ENCODE results near the gene NBDY.
"Not testable (repeated sequence)": the region's sequence is repeated elsewhere in the genome, so short reads cannot be mapped to it uniquely, and the experiment has no call there.

Gene NBDY

GRCh38 chrX:56764153-56764974, 35.3 kb downstream of the NBDY start:
- TF ChIP-seq CTCF (conservative IDR thresholded peaks at IDR 0.05; ENCODE audit: low read depth, low read length): peak; percentile 62
- H3K4me3 ChIP-seq (ENCODE audit: low read length): peak overlapping the region; percentile 40
- DNase-seq (ENCODE audit: low read depth): peak; percentile 39

DNA sequence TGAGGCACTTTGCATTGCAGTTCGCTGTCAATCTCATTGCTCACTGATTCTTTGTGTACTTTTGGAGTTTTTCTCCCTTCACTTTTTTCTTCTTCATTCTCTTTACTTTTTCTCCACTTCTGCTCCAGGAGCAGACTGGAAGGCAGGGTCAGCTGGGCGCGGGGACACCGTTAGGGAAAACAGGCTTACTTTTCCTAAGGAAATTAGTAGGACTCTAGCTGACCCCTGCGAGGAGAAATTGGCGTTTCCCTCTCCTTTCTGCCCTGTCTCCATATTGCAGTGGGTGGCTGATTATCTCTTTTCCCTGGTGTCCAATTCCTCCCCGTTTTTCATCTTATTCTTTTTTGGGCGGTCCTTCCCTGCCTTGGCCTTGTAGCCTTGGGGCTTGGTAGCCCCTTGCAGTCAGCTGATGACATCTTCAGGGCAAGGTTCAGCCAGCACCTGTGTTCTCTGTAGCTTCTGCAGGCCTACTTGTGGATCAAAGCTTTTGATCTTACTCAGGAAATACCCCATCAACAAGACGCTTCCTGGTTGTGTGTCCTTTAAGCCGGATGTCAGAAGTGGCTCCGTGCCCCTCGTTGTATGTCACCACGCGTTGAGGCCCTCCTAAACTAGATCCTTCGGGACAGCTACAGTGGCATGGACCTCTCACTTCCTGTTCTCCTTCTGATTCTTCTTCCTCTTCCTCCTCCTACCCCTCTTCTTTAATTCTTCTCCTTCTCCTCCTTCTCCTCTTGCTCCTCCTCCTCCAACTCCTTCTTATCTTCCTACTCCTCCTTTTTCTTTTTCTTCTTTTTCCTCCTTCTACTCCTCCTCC, 36.1 kb downstream of the NBDY start:
- no peak for DNase-seq (ENCODE audit: low read depth)
- no peak for TF ChIP-seq CTCF (conservative IDR thresholded peaks at IDR 0.05; ENCODE audit: low read depth, low read length)
- H3K4me3 ChIP-seq (ENCODE audit: low read length): no peak overlapping the region

DNA sequence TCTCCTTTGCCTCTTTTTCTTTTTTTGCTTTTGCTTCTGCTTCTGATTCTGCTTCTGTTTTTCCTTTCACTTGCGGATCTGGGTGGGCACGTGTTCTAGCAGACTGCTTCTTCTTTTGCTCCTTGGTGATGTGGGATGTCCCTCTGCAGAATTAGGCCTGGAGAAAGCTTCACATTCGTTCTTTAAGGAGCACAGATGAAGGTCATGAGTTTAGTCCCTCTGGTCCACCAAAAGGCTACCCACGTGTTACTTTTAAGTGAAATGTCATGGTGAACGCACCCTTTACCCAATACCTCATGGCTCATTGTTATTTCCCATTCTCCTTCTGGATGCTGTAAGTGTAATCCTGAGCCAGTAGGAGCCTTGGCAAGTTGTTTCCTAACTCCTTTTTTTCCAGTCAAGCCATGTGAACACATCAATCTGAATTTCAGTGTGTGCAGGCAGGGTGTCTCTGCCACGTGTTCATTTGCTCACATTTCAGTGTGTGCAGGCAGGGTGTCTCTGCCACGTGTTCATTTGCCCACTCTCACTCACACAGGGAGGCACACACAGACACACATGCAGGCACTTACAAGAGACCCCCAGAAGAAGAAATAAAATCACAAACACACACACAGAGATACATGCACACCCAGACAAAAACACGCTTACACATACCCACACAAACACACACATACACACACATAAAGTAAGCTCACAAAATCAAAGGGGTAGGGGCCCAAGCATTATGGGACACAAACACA, 36.9 kb downstream of the NBDY start:
- no peak for DNase-seq (ENCODE audit: low read depth)
- no peak overlapping the region for H3K4me3 ChIP-seq (ENCODE audit: low read length)
- TF ChIP-seq CTCF (conservative IDR thresholded peaks at IDR 0.05; ENCODE audit: low read depth, low read length): no peak

DNA sequence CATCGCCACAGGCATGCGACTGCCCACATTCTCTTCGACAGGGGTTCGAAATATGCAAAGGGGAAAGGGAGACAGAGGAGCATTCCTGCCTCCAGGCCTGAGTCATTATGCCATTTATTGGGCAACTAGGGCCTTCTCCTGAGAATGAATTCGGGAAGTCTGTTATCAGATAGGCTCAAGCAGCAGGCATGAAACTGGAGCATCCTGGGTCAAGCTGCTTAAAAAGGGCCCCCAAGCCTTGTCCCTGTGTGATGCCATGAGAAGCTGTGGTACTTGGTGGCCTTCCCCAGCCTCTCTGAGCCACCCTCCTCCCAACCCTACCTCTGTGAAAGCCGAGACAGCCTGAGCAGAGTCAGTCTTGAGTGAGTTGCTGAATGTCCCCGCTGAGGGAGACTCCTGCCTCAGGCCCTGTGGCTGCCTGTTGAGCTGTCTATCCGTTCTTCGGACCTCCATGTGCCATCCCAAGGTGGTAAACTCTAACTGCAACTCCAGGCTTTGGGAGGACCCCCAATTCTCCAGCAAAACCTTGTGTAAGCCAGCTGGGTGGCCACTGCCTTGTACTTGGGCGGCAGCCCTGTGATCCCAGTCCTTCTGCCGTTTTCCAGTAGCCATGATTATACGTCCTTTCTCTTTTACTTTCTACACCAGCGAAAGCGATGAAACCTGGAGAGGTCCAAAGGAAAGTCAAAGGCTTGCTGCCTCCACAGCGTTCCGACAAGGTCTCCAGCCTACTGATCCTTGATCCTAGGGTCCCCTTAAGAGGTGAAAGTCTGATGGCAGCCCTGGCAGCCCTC, 37.7 kb downstream of the NBDY start:
- TF ChIP-seq CTCF (conservative IDR thresholded peaks at IDR 0.05; ENCODE audit: low read depth, low read length): no peak
- no peak overlapping the region for H3K4me3 ChIP-seq (ENCODE audit: low read length)
- DNase-seq (ENCODE audit: low read depth): no peak

- not testable (repeated sequence) for DNase-seq (ENCODE audit: low read depth); H3K4me3 ChIP-seq (ENCODE audit: low read length)
Observed at GRCh38 chrX:56767348-56768119, 38.5 kb downstream of the NBDY start.

DNA sequence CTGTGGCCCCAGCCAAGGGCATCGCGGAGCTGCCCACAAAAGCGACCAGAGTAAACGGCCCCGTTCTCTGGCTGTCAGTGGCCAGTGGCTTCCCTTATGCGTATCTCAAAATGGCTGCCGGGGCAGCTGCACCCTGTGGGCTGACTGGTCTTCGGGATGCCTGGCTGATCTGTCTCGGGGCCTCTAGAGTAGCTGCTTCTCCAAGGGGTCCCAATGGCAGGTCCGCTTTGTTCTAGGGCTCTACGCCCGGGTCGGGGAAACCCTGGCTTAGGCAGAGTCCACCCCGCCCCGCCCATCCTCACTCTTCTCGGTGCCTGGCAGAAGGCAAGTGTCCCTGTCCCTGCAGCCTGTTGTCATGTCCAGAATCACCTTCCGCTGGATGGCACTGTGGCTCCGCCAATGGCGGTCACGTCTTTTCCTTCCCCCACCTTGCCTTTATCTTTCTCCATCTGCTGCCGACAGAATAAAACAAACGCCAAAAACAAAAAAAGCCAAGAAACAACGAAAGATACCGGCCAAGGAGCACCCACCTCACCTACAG, 39.1 kb downstream of the NBDY start:
- not testable (repeated sequence) for DNase-seq (ENCODE audit: low read depth)

DNA sequence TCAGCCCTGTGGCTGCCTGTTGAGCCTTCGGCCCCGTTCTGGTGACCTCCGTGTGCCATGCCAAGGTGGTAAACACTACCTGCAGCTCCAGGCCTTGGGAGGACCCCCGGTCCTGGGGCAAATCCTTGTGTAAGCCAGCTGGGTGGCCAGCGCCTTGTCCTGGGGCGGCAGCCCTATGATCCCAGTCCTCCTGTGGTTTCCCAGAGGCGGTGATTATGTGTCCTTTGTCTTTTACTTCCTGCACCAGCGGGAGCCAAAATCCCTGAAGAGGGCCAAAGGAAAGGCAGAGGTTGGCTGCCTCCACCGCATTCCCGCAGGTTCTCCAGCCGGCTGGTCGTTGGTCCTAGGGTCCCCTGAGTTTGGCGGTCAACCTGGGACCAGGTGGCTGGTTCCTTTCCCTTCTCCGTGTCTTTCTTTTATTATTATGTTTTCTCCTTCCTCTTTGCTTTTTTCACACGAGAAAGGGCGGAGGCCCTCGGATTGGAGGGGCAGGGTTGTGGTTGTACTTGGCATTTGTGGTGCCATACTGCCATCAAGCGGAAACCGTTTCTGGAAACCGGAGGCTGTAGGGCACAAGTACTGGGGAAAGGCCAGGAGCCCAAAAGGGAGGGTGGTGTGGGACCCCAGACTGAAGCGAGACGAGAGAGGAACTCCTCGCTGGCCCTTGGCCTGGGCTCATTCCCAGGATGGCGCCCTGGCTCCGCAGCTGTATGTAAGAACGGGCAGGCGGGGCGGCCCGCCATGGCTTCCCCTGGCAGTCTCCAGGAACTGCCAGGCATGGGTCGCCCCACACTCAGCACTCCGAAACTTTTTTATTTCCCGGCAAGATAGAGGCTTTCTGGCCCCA, 43.9 kb downstream of the NBDY start:
- not testable (repeated sequence) for DNase-seq (ENCODE audit: low read depth); H3K4me3 ChIP-seq (ENCODE audit: low read length)

More for the DNA sequence above, 39.1 kb downstream of the NBDY start:
- not testable (repeated sequence) for H3K4me3 ChIP-seq (ENCODE audit: low read length)

- DNase-seq (ENCODE audit: low read depth); H3K4me3 ChIP-seq (ENCODE audit: low read length): not testable (repeated sequence)
Observed at GRCh38 chrX:56773522-56774060, 44.5 kb downstream of the NBDY start.

DNA sequence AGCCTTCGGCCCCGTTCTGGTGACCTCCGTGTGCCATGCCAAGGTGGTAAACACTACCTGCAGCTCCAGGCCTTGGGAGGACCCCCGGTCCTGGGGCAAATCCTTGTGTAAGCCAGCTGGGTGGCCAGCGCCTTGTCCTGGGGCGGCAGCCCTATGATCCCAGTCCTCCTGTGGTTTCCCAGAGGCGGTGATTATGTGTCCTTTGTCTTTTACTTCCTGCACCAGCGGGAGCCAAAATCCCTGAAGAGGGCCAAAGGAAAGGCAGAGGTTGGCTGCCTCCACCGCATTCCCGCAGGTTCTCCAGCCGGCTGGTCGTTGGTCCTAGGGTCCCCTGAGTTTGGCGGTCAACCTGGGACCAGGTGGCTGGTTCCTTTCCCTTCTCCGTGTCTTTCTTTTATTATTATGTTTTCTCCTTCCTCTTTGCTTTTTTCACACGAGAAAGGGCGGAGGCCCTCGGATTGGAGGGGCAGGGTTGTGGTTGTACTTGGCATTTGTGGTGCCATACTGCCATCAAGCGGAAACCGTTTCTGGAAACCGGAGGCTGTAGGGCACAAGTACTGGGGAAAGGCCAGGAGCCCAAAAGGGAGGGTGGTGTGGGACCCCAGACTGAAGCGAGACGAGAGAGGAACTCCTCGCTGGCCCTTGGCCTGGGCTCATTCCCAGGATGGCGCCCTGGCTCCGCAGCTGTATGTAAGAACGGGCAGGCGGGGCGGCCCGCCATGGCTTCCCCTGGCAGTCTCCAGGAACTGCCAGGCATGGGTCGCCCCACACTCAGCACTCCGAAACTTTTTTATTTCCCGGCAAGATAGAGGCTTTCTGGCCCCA, 49.3 kb downstream of the NBDY start:
- H3K4me3 ChIP-seq (ENCODE audit: low read length); DNase-seq (ENCODE audit: low read depth): not testable (repeated sequence)

- not testable (repeated sequence) for DNase-seq (ENCODE audit: low read depth); H3K4me3 ChIP-seq (ENCODE audit: low read length)
Observed at GRCh38 chrX:56778924-56779468, 50.0 kb downstream of the NBDY start.
